Panc1 (cell line): ENCODE results near the gene GPC3. TPM values are rescaled to one million over a fixed set of nuclear protein-coding genes. Genes with fewer than 3 reads are reported as not detected.

ENCODE experiments used
- ATAC-seq: fragments of 200-7000 bp; cut with Tn5 transposase; 2 replicates; pipeline ENCODE4 v1.9.1; 2020; ENCODE audit warnings: mild to moderate bottlenecking, moderate library complexity
- BruUV-seq: library from RNA; stranded (reverse); fragments of 400-500 nt; replicated peaks from 2 replicates; lab custom pipeline; 2021; lab: Mats Ljungman, UMichigan
- CTCF ChIA-PET: fragments of 300-600 bp; sonication (Branson Sonifier 250); formaldehyde crosslinking; loops from one replicate; lab custom pipeline; 2022; ENCODE audit warnings: antibody characterized with exemption; lab: Charles Lee
- POLR2A ChIA-PET: fragments of 300-600 bp; sonication (Branson Sonifier 250); formaldehyde crosslinking; loops from one replicate; lab custom pipeline; 2022; ENCODE audit warnings: antibody characterized with exemption; lab: Charles Lee
- DNase-seq: peaks from one replicate; pipeline ENCODE4 v3.0.0-alpha.2; 2010; ENCODE audit warnings: low read depth, low spot score
- H3K27ac ChIP-seq: 2 replicates; pipeline ENCODE4 v1.5.1; 2011; ENCODE audit warnings: mild to moderate bottlenecking, low read length, inconsistent platforms
- H3K27me3 ChIP-seq: fragments of 200-500 bp; sonication (Bioruptor generic); 2 replicates; pipeline ENCODE4 v1.6.0; 2014; ENCODE audit warnings: low read length, inconsistent platforms; ENCODE audit not compliant: control insufficient read depth, insufficient read depth
- H3K36me3 ChIP-seq: fragments of 200-500 bp; sonication (Bioruptor generic); 2 replicates; pipeline ENCODE4 v1.5.1; 2014; ENCODE audit warnings: inconsistent platforms, mild to moderate bottlenecking, low read length, moderate library complexity; ENCODE audit not compliant: control insufficient read depth, insufficient read depth
- H3K4me1 ChIP-seq: 2 replicates; pipeline ENCODE4 v1.5.1; 2011; ENCODE audit warnings: inconsistent platforms, mild to moderate bottlenecking, low read length, moderate library complexity; ENCODE audit not compliant: control insufficient read depth, insufficient read depth
- H3K4me3 ChIP-seq, 2 experiments: 2 replicates each; pipeline ENCODE4 v1.5.1; 2011 to 2012; ENCODE audit warnings: low read depth in 2 of 2, low read length in 2 of 2, mild to moderate bottlenecking in 2 of 2, inconsistent platforms in 1 of 2, moderate library complexity in 1 of 2
- H3K9me3 ChIP-seq: fragments of 200-500 bp; sonication (Bioruptor generic); 2 replicates; pipeline ENCODE4 v1.5.1; 2014; ENCODE audit warnings: low read depth, mild to moderate bottlenecking, inconsistent platforms, low read length, moderate library complexity; ENCODE audit not compliant: control insufficient read depth, insufficient read depth
- CTCF ChIP-seq: fragments of 450-650 bp; IDR thresholded peaks from 2 replicates; pipeline ENCODE4 v1.5.1; 2017; ENCODE audit warnings: mild to moderate bottlenecking
- POLR2AphosphoS5 ChIP-seq: IDR thresholded peaks from 2 replicates; pipeline ENCODE4 v1.6.1; 2012; ENCODE audit warnings: mild to moderate bottlenecking, low read depth, low read length, moderate library complexity
- REST ChIP-seq, 2 experiments: IDR thresholded peaks; 2 replicates each; pipeline ENCODE4 v1.6.1; 2011 to 2012; ENCODE audit warnings: low read depth in 2 of 2, control low read depth in 1 of 2, low read length in 1 of 2, mild to moderate bottlenecking in 1 of 2, moderate library complexity in 1 of 2; ENCODE audit not compliant: insufficient read depth in 1 of 2
- SIN3A ChIP-seq: IDR thresholded peaks from 2 replicates; pipeline ENCODE4 v1.6.1; 2012; ENCODE audit warnings: low read depth, mild to moderate bottlenecking, low read length, moderate library complexity, borderline replicate concordance; ENCODE audit not compliant: insufficient read depth
- TCF7L2 ChIP-seq: IDR thresholded peaks from 2 replicates; pipeline ENCODE4 v1.6.1; 2011; ENCODE audit warnings: mild to moderate bottlenecking, low read depth, low read length, inconsistent platforms
- in situ Hi-C: cut with HindIII; loops from 2 replicates; pipeline ENCODE4 v1.10.0; 2016; ENCODE audit warnings: low sequenced_read_pairs, low pct_unique_long_range_greater_than_20kb
- intact Hi-C: fragments of 100-400 bp; cut with micrococcal nuclease; formaldehyde crosslinking; loops from one replicate; pipeline ENCODE4 v1.10.0; 2022; ENCODE audit not compliant: unreplicated experiment
- total RNA-seq: library from RNA; stranded (reverse); gene quantifications from one replicate; pipeline ENCODE4 v1.2.1, GENCODE V29; 2021; ENCODE audit not compliant: unreplicated experiment

GPC3 gene
- total RNA-seq, 1 experiment from 2014 or later: 0.95 TPM

DNA sequence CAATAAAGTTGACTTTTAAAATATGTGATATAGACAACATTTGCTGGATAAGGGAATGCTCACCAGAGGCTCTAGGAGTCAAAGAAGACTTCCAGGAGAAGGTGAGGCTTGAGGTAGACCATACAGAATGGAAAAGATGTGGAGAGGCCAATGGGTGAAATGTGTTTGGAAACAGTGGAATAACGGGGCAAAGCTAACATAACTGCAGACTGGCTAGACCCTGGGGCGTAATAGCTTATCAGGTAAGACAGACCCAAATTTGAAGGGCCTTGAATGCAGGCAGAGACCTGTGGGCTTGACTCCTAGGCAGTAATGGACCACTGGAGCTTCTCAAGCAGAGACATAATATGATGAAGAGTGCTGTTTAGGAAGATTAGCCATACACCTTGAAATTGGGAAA, 25.4 kb downstream of the GPC3 start:
- intact Hi-C loops: no loop called here
- no TSS peak for BruUV-seq

DNA sequence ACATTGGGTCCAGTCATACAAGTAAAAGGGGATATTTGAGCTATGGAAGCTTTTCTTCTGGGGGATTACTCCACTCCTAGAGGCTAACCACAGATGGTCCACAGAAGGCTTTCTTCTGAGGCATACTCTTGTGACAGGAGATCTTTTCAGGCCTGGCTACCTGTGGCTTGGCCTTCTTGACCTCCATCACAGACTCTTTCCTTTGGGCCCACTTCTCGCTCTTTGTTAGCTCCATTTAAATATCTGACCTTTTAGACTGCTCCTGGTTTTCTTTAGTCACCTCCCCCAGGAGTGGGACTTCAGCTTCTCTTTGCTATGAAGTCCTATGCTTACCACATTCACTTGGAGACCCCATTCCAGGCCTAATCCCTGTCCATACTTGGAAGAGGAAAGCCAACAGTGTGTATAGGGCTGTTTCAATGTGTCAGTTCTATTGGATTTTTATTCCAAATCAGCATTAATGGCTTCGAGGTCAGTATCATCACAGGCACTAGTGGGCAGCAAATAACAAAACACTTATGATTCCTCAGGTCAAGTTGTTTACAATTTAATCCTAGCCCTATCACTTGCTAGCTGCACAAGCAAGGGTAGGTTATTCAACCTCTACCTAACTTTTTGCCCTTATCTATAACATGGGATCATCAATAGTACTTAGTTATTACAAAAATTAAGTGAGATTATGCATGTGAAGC, 26.3 kb downstream of the GPC3 start:
- ChIA-PET POLR2A (no interaction called here), CTCF (interaction anchor here (0.7 kb wide), 2 partner anchors 185 to 675 kb away, joined by 3 read pairs; no protein-coding TSS in a partner anchor)
- intact Hi-C loops (no loop called here), in situ Hi-C loops (no loop called here)
- Histone ChIP-seq H3K27ac (no peak overlapping the region), H3K4me3 (no peak overlapping the region), H3K4me1 (no peaks in the 10 kb centered on the region), H3K36me3 (no peaks in the 10 kb centered on the region), H3K27me3 (peaks cover 2% of the 10 kb centered on the region; the same call in 1 of the 2 replicates), H3K9me3 (no peaks in the 10 kb centered on the region)
- DNase-seq (no peak), ATAC-seq (no peak)
- BruUV-seq: no TSS peak
- no peak for TF ChIP-seq SIN3A
- TF ChIP-seq CTCF: no peak; the same call in 1 of the 2 replicates
- no peak for TF ChIP-seq TCF7L2
- TF ChIP-seq REST (IDR thresholded peaks at IDR 0.05; ENCODE audit: insufficient read depth in 1 of 2, low read depth in 2 of 2, low read length in 1 of 2): no peak

More for the DNA sequence above, 25.4 kb downstream of the GPC3 start:
- DNase-seq: no peak
- no peaks in the 10 kb centered on the region for H3K9me3 ChIP-seq
- TF ChIP-seq SIN3A: no peak
- no peak for TF ChIP-seq TCF7L2
- TF ChIP-seq POLR2AphosphoS5: no peak
- TF ChIP-seq CTCF: no peak
- TF ChIP-seq REST (IDR thresholded peaks at IDR 0.05; ENCODE audit: insufficient read depth in 1 of 2, low read depth in 2 of 2, low read length in 1 of 2): no peak
- ChIA-PET POLR2A (interaction anchor here (0.5 kb wide), 1 partner anchor 98 kb away, joined by 5 read pairs; no protein-coding TSS in a partner anchor), CTCF (interaction anchor here (0.7 kb wide), 1 partner anchor 184 kb away, joined by 3 read pairs; no protein-coding TSS in a partner anchor)
- no peaks in the 10 kb centered on the region for H3K4me1 ChIP-seq
- H3K4me3 ChIP-seq: no peak overlapping the region
- ATAC-seq: no peak
- no peak overlapping the region for H3K27ac ChIP-seq
- no peaks in the 10 kb centered on the region for H3K36me3 ChIP-seq
- peaks cover 2% of the 10 kb centered on the region; the same call in 1 of the 2 replicates for H3K27me3 ChIP-seq
- in situ Hi-C loops: no loop called here
